K562 (cell line): Measurements from ENCODE around the gene SLC3A2. TPM values are rescaled to one million over a fixed set of nuclear protein-coding genes. Genes with fewer than 3 reads are reported as not detected.

Experiments used
- ATAC-seq: fragments of 200-7000 bp; cut with Tn5 transposase; 3 replicates; pipeline ENCODE4 v1.9.1; 2020; ENCODE audit warnings: moderate library complexity
- BruUV-seq: library from RNA; stranded (reverse); fragments of 400-500 nt; replicated peaks from 2 replicates; lab custom pipeline; 2021; lab: Mats Ljungman, UMichigan
- CTCF ChIA-PET: fragments of 300-600 bp; formaldehyde crosslinking; extraction: SDS; loops from one replicate; lab custom pipeline; 2021; ENCODE audit warnings: low intra/inter-chr PET ratio; lab: Yijun Ruan, JAX
- POLR2A ChIA-PET: fragments of 300-600, 350-650 bp; sonication (Branson Sonifier 250); formaldehyde crosslinking; extraction: SDS; loops from one replicate; lab custom pipeline; 2021; ENCODE audit warnings: antibody characterized with exemption, inconsistent platforms; lab: Yijun Ruan, JAX
- DNase-seq, 4 experiments: peaks; one replicate each; pipeline versions ENCODE4 v3.0.0 to v3.0.0-alpha.2; 2011 to 2018; ENCODE audit warnings: low spot score in 3 of 4, mixed read lengths in 3 of 4; ENCODE audit errors: extremely low read depth in 1 of 4
- FAIRE-seq: peaks from 2 replicates; lab custom pipeline; 2011; peaks lifted over from hg19 to GRCh38; lab: Jason Lieb, UNC
- H2AFZ ChIP-seq: 2 replicates; pipeline ENCODE4 v1.6.0; 2011; ENCODE audit warnings: low read depth, low read length, control low read depth, inconsistent platforms
- H3K27ac ChIP-seq: fragments of 200-600 bp; 3 replicates; pipeline ENCODE4 v1.8.0; 2011; ENCODE audit warnings: low read depth, mild to moderate bottlenecking, control low read depth, inconsistent platforms, low read length, moderate library complexity, mixed read lengths; ENCODE audit errors: extremely low read depth
- H3K27me3 ChIP-seq, 2 experiments: fragments of 300-600 bp in 1 of 2; 2 replicates in 1 of 2; 3 replicates in 1 of 2; pipeline versions ENCODE4 v1.6.0 to v1.8.0; 2011; ENCODE audit warnings: inconsistent platforms in 2 of 2, low read length in 2 of 2, mild to moderate bottlenecking in 1 of 2, mixed read lengths in 1 of 2, moderate library complexity in 1 of 2; ENCODE audit not compliant: control insufficient read depth in 2 of 2, insufficient read depth in 2 of 2
- H3K36me3 ChIP-seq: fragments of 300-600 bp; 3 replicates; pipeline ENCODE4 v1.8.0; 2011; ENCODE audit warnings: mild to moderate bottlenecking, low read length, inconsistent platforms; ENCODE audit not compliant: control insufficient read depth, insufficient read depth
- H3K4me1 ChIP-seq, 2 experiments: fragments of 200-600 bp in 1 of 2; replicated peaks in 1 of 2; 2 replicates in 1 of 2; 3 replicates in 1 of 2; pipeline versions ENCODE4 v1.5.1 to v1.8.0; 2011; ENCODE audit warnings: inconsistent platforms in 2 of 2, low read length in 2 of 2, mild to moderate bottlenecking in 1 of 2, mixed read lengths in 1 of 2, moderate library complexity in 1 of 2; ENCODE audit not compliant: control insufficient read depth in 2 of 2, insufficient read depth in 2 of 2
- H3K4me2 ChIP-seq: 2 replicates; pipeline ENCODE4 v1.6.1; 2011; ENCODE audit warnings: low read length, control low read depth, inconsistent platforms, mixed read lengths; ENCODE audit not compliant: insufficient read depth
- H3K4me3 ChIP-seq: fragments of 200-600 bp; sonication (generic), shearing (Covaris generic); 2 replicates; pipeline ENCODE4 v1.5.1; 2016; ENCODE audit warnings: control low read depth, inconsistent platforms
- H3K79me2 ChIP-seq: fragments of 200-600 bp; 3 replicates; pipeline ENCODE4 v1.8.0; 2011; ENCODE audit warnings: low read length, inconsistent platforms; ENCODE audit not compliant: control insufficient read depth, insufficient read depth
- H3K9ac ChIP-seq, 2 experiments: 2 replicates each; pipeline versions ENCODE4 v1.6.0 to v1.6.1; 2011; ENCODE audit warnings: low read depth in 2 of 2, low read length in 2 of 2, control low read depth in 1 of 2, inconsistent platforms in 1 of 2, mild to moderate bottlenecking in 1 of 2, mixed read lengths in 1 of 2; ENCODE audit not compliant: insufficient read depth in 1 of 2
- H3K9me1 ChIP-seq: one replicate; pipeline ENCODE4 v1.6.0; 2011; ENCODE audit warnings: inconsistent platforms, mild to moderate bottlenecking, low read length, moderate library complexity; ENCODE audit not compliant: control insufficient read depth, insufficient read depth
- H3K9me3 ChIP-seq: replicated peaks from 2 replicates; pipeline ENCODE4 v1.5.1; 2011; ENCODE audit warnings: low read depth, low read length, inconsistent platforms; ENCODE audit not compliant: control insufficient read depth, insufficient read depth
- H4K20me1 ChIP-seq: replicated peaks from 2 replicates; pipeline ENCODE4 v1.6.1; 2011; ENCODE audit warnings: low read length, inconsistent platforms, mixed read lengths; ENCODE audit not compliant: control insufficient read depth, insufficient read depth
- ARID1B ChIP-seq: fragments of 450-650 bp; IDR thresholded peaks from 2 replicates; pipeline ENCODE4 v1.6.1; 2016; ENCODE audit warnings: antibody characterized with exemption, mild to moderate bottlenecking, inconsistent platforms
- CTCF ChIP-seq, 3 experiments: IDR thresholded peaks in 2 of 3; conservative IDR thresholded peaks in 1 of 3; 2 replicates each; pipeline ENCODE4 v1.5.1; 2011 to 2012; ENCODE audit warnings: low read length in 3 of 3, mild to moderate bottlenecking in 3 of 3, control low read depth in 2 of 3, improper control_type of control experiment in 1 of 3, inconsistent platforms in 1 of 3, low read depth in 1 of 3, mixed read lengths in 1 of 3, moderate library complexity in 1 of 3; ENCODE audit not compliant: insufficient read depth in 2 of 3
- MECOM ChIP-seq: fragments of 250-450 bp; sonication (Bioruptor Pico); IDR thresholded peaks from 2 replicates; pipeline ENCODE4 v1.8.0; 2022; ENCODE audit warnings: inconsistent platforms
- MYNN ChIP-seq, 2 experiments: sonication (generic); formaldehyde crosslinking in 1 of 2; IDR thresholded peaks; 2 replicates each; pipeline versions ENCODE4 v1.5.0 to v1.6.1; 2016 to 2020; ENCODE audit warnings: antibody characterized with exemption in 1 of 2, missing genetic modification reagents in 1 of 2
- RCOR1 ChIP-seq, 2 experiments: IDR thresholded peaks; 2 replicates each; pipeline ENCODE4 v1.6.1; 2012; ENCODE audit warnings: low read depth in 2 of 2, low read length in 2 of 2, borderline replicate concordance in 1 of 2, improper control_type of control experiment in 1 of 2
- TEAD4 ChIP-seq, 2 experiments: sonication (generic) in 1 of 2; formaldehyde crosslinking in 1 of 2; IDR thresholded peaks; 2 replicates each; pipeline versions ENCODE4 v1.6.1 to v1.8.0; 2012 to 2022; ENCODE audit warnings: borderline replicate concordance in 1 of 2, inconsistent platforms in 1 of 2, low read length in 1 of 2, mild to moderate bottlenecking in 1 of 2, missing genetic modification reagents in 1 of 2
- WGBS: fragments of 100-300 bp; shearing (Covaris generic); methylation state at CpG from one replicate; pipeline ENCODE4 v1.1.6; 2016; ENCODE audit warnings: low coverage, mixed read lengths; ENCODE audit not compliant: insufficient coverage; ENCODE audit errors: missing lambda C conversion rate; 5-methylcytosine and 5-hydroxymethylcytosine counted together
- in situ Hi-C: fragments of 300-500 bp; cut with MboI; formaldehyde crosslinking; loops from 4 replicates; pipeline ENCODE4 v1.15.0; 2018; ENCODE audit warnings: inconsistent platforms, mixed read lengths
- intact Hi-C: fragments of 100-400 bp; cut with micrococcal nuclease; formaldehyde crosslinking; loops from 2 replicates; pipeline ENCODE4 v1.14.2; 2022
- polyA plus RNA-seq, 8 experiments: library from polyadenylated mRNA; depleted of rRNA in 4 of 8; stranded (reverse) in 5 of 8; unstranded in 3 of 8; fragments of >200 nt; fragmentation: Nextera tagmentation in 2 of 8; fragmentation: Illumina TruSeq in 1 of 8; extraction: Ambion mirVana in 2 of 8; extraction: Trizol in 1 of 8; gene quantifications; 2 replicates each; pipeline versions ENCODE4 v1.2.1 to v1.2.3, GENCODE V29; 2011 to 2014; ENCODE audit warnings: inconsistent platforms in 1 of 8, missing spikeins in 1 of 8
- total RNA-seq, 7 experiments: library from RNA; depleted of rRNA in 6 of 7; stranded (reverse); fragments of >200 nt in 6 of 7; fragmentation: Illumina TruSeq in 2 of 7; extraction: Trizol in 2 of 7; gene quantifications; 2 replicates each; pipeline versions ENCODE4 v1.2.1 to v1.2.3, GENCODE V29; 2011 to 2021; ENCODE audit warnings: low replicate concordance in 1 of 7

The SLC3A2 gene
- total and polyA plus RNA-seq, 9 of the 15 experiments (the other 6 are each of a cell fraction or from before 2014, with no cell fraction given), result 20.0 to 296 (median 214) TPM

DNA sequence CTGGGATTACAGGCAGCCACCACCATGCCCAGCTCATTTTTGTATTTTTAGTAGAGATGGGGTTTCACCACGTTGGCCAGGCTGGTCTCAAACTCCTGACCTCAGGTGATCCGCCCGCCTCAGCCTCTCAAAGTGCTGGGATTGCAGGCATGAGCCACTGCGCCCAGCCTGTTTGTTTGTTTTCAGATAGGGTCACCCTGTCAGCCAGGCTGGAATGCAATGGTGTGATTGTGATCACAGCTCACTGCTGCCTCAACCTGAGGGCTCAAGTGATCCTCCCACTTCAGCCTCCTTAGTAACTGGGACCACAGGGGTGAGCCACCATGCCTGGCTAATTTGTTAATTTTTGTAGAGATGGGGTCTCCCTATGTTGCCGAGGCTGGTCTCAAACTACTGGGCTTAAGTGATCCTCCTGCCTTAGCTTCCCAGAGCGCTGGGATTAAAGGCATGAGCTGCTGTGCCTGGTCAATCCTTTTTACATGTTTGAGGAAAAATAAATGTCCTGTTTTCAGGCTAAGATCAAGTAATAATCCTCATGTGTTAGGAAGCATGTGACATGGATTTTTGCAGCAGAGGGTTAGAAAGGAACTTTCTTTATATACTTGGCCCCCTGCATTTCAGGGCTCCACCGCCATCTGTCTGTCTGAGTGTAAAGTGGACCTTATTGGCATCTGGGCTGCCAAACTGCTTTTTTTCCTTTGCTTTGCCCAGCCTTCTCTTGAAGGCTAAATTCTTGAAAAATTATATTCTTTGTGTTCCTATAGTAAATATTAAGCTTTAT is 4.8 kb upstream of the SLC3A2 start:
- ChIA-PET POLR2A (interaction anchor here (0.7 to 7.2 kb wide), 9 partner anchors 8 to 211 kb away, joined by 3 to 66 read pairs (median 9); partner anchors contain the start of genes C11orf98 and CSKMT), CTCF (interaction anchor here (0.6 to 0.7 kb wide), 2 partner anchors 143 to 498 kb away, joined by 3 read pairs; no protein-coding TSS in a partner anchor)
- H2AFZ ChIP-seq, result no peak overlapping the region
- no peak overlapping the region for H3K4me3 ChIP-seq
- H3K27ac ChIP-seq, result peak overlapping the region; percentile 50; the same call in 1 of the 3 replicates
- DNase-seq (no peak), ATAC-seq (no peak), FAIRE-seq (no peak)
- peaks cover 77% of the 10 kb centered on the region for H3K79me2 ChIP-seq
- H4K20me1 ChIP-seq, result peaks cover 14% of the 10 kb centered on the region
- intact Hi-C loops (no loop called here), in situ Hi-C loops (no loop called here)
- H3K4me2 ChIP-seq, result no peak overlapping the region
- no peak for TF ChIP-seq MYNN (IDR thresholded peaks at IDR 0.05)
- no peak for TF ChIP-seq MYNN (CRISPR knock-in tag; IDR thresholded peaks at IDR 0.05)
- 0 out of 2 replicates have a peak, but pooled peaks have one; percentile 17 for TF ChIP-seq TEAD4 (IDR thresholded peaks at IDR 0.05; ENCODE audit: low read length)
- no peak for TF ChIP-seq TEAD4 (CRISPR knock-in tag; IDR thresholded peaks at IDR 0.05; ENCODE audit: borderline replicate concordance)
- no peak for TF ChIP-seq MECOM (CRISPR knock-in tag)
- peak in 1 of 2 experiments; percentile 10; a peak in 1 of 4 replicates for TF ChIP-seq RCOR1 (IDR thresholded peaks at IDR 0.05; ENCODE audit: borderline replicate concordance in 1 of 2, low read depth in 2 of 2, low read length in 2 of 2)
- TF ChIP-seq ARID1B, result 0 out of 2 replicates have a peak, but pooled peaks have one; percentile 15
- TF ChIP-seq CTCF (IDR thresholded peaks at IDR 0.05 in 2 of 3, conservative IDR thresholded peaks at IDR 0.05 in 1 of 3; ENCODE audit: insufficient read depth in 2 of 3, low read depth in 1 of 3, low read length in 3 of 3), result peak in 1 of 3 experiments; percentile 17; a peak in 1 of 6 replicates
- no peak overlapping the region for H3K9ac ChIP-seq
- H3K9me3 ChIP-seq, result no peaks in the 10 kb centered on the region
- WGBS, result 86% methylated on average over 5 of the region's 7 CpGs
- BruUV-seq, result no TSS peak
- peaks cover 87% of the 10 kb centered on the region for H3K36me3 ChIP-seq
- no peaks in the 10 kb centered on the region for H3K27me3 ChIP-seq
- H3K4me1 ChIP-seq, result peaks cover 32 to 36% of the 10 kb centered on the region in 2 experiments
- no peaks in the 10 kb centered on the region for H3K9me1 ChIP-seq
